Stimulated activated CD8-positive, alpha-beta memory T cell treated with anti-CD3 and anti-CD28 coated beads, Interleukin-7, amount 100 ng/mL, for 4 hours (primary cell): ENCODE results near the gene SLC4A7.

Experiments used
- DNase-seq, 2 donors: peaks; one replicate each; pipeline ENCODE4 v3.0.0-alpha.2; 2020; ENCODE audit warnings: low read depth in 2 of 2

The SLC4A7 gene

GRCh38 chr3:27325419-27325818 lies 158.8 kb downstream of the SLC4A7 start:
- no peak for DNase-seq

- no peak for DNase-seq
Observed at GRCh38 chr3:27324686-27325085, 159.5 kb downstream of the SLC4A7 start.

GRCh38 chr3:27323087-27323570 lies 161.1 kb downstream of the SLC4A7 start:
- DNase-seq = no peak
